Inflammatory macrophage (primary cell): ENCODE data around the gene OR56A4.
"Not testable (repeated sequence)": the region's sequence is repeated elsewhere in the genome, so short reads cannot be mapped to it uniquely, and the experiment has no call there.

Experiments
- DNase-seq, 2 donors: peaks; one replicate each; pipeline ENCODE4 v3.0.0-alpha.2; 2020 to 2022

Gene OR56A4

DNA sequence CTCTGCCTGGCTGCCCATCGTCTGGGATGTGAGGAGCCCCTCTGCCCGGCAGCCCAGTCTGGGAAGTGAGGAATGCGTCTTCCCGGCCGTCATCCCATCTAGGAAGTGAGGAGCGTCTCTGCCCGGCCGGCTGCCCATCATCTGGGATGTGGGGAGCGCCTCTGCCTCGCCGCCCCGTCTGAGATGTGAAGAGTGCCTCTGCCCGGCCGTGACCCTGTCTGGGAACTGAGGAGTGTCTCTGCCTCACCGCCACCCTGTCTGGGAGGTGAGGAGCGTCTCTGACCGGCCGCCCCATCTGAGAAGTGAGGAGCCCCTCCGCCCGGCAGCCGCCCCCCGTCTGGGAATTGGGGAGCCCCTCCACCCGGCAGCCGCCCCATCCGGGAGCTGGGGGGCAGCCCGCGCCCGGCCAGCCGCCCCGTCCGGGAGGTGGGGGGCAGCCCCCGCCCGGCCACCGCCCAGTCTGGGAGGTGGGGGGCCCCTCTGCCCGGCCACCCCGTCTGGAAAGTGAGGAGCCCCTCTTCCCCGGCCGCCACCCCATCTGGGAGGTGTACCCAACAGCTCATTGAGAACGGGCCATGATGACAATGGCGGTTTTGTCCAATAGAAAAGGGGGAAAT lies 45.9 kb downstream of the OR56A4 start:
- not testable (repeated sequence) for DNase-seq

DNA sequence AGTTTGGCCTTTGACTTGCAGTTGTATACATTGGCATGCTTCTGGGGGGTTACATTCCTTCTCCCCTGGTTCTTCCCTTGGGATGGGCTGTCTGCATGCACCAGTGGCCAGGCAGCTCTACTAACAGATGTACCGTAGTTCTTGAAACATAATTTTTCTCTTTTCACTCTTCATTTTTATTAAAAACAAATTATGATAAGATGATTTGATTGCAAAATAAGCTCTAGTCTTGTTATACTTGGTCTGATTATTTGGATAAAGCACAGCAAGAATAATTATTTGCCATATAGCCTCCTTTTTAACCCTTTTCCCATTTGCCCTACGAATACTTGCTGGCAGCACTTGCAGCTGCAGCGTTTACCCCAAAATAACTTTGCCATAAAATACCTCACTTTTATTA lies 51.2 kb downstream of the OR56A4 start:
- DNase-seq: no peak
